Activated CD4-positive, alpha-beta memory T cell treated with anti-CD3 and anti-CD28 coated beads for 36 hours (primary cell): Measurements from ENCODE around the gene ZDHHC7. TPM values are rescaled to one million over a fixed set of nuclear protein-coding genes. Genes with fewer than 3 reads are reported as not detected.

Experiments used
- CTCF ChIA-PET: fragments of 350-600 bp; sonication (Branson Sonifier 250); formaldehyde crosslinking; loops from one replicate; lab custom pipeline; 2021; ENCODE audit warnings: antibody characterized with exemption, inconsistent platforms; lab: Charles Lee
- POLR2A ChIA-PET: fragments of 350-600 bp; sonication (Branson Sonifier 250); formaldehyde crosslinking; loops from one replicate; lab custom pipeline; 2021; ENCODE audit warnings: antibody characterized with exemption; lab: Charles Lee
- DNase-seq: peaks from one replicate; pipeline ENCODE4 v3.0.0-alpha.2; 2020
- H3K27ac Mint-ChIP-seq: one replicate; pipeline ENCODE4 v1.8.0; 2021; ENCODE audit warnings: mixed read lengths
- H3K27me3 Mint-ChIP-seq: one replicate; pipeline ENCODE4 v1.8.0; 2021; ENCODE audit warnings: mixed read lengths
- H3K36me3 Mint-ChIP-seq: one replicate; pipeline ENCODE4 v1.8.0; 2021; ENCODE audit warnings: mixed read lengths
- H3K4me1 Mint-ChIP-seq: one replicate; pipeline ENCODE4 v1.8.0; 2021; ENCODE audit warnings: low read depth, mixed read lengths
- H3K4me3 Mint-ChIP-seq: one replicate; pipeline ENCODE4 v1.8.0; 2021; ENCODE audit warnings: mild to moderate bottlenecking, mixed read lengths
- H3K9me3 Mint-ChIP-seq: one replicate; pipeline ENCODE4 v1.8.0; 2021; ENCODE audit warnings: mixed read lengths
- intact Hi-C: fragments of 100-400 bp; cut with micrococcal nuclease; formaldehyde crosslinking; loops from one replicate; pipeline ENCODE4 v1.15.1; 2023
- total RNA-seq, 2 experiments: library from RNA; stranded (reverse); gene quantifications; one replicate each; pipeline ENCODE4 v1.2.3, GENCODE V29; 2021

Gene ZDHHC7
- total RNA-seq, 2 experiments from 2014 or later: 23.5 to 25.1 TPM

DNA sequence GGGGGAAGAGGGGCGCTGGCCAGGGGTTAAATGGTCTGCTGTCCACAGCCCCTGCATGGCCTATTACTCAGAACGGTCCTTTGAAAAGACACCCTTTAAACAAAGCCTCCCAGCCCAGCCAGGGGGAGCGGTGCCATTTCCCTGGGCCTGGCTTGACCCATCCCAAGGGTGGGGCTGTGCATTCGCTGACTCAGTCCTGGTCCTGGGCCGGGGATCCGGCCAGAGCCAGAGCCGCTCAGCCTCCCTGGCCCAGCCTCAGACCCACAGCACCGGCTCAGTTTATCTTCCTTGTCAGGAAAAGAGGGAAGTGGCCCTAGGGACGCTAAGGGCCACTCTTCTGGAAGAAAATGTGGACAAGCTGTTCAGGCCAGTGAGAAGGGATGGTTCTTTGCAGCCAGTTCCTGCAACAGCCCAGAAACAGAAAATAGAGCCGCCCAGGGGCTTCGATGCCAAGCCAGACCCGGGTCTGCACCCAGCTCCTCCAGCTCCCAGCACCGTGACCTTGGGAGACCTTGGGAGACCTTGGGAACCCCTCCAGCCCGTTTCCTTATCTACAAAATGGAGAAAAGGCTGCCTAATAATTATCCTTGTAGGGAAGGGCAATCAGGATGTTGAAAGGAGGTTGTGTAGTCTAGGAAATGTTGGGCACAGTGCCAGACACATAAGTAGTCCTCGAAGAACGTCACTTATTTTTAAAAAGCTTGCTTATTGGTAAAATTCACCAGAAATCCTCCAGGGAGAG lies 82.5 kb downstream of the ZDHHC7 start:
- Mint-ChIP-seq H3K27me3 (no peaks in the 10 kb centered on the region), H3K9me3 (peaks cover 3% of the 10 kb centered on the region), H3K27ac (no peak overlapping the region), H3K4me3 (no peak overlapping the region), H3K4me1 (no peaks in the 10 kb centered on the region), H3K36me3 (no peaks in the 10 kb centered on the region)
- no peak for DNase-seq
- CTCF ChIA-PET: interaction anchor here (1.2 to 6.8 kb wide), 4 partner anchors 23 to 42 kb away, joined by 3 to 77 read pairs (median 8); no protein-coding TSS in a partner anchor
- POLR2A ChIA-PET: no interaction called here
- intact Hi-C loops: no loop called here

GRCh38 chr16:84927621-84928591 lies 83.4 kb downstream of the ZDHHC7 start:
- H3K27me3 Mint-ChIP-seq: no peaks in the 10 kb centered on the region
- DNase-seq: no peak
- POLR2A ChIA-PET: no interaction called here
- CTCF ChIA-PET: interaction anchor here (1.2 to 6.8 kb wide), 3 partner anchors 25 to 43 kb away, joined by 3 to 77 read pairs (median 12); no protein-coding TSS in a partner anchor
- no peaks in the 10 kb centered on the region for H3K36me3 Mint-ChIP-seq
- H3K27ac Mint-ChIP-seq: no peak overlapping the region
- peaks cover 3% of the 10 kb centered on the region for H3K9me3 Mint-ChIP-seq
- no peak overlapping the region for H3K4me3 Mint-ChIP-seq
- H3K4me1 Mint-ChIP-seq: no peaks in the 10 kb centered on the region
- intact Hi-C loops: no loop called here

GRCh38 chr16:84926462-84926861 lies 84.9 kb downstream of the ZDHHC7 start:
- ChIA-PET CTCF (interaction anchor here (0.7 to 6.8 kb wide), 6 partner anchors 16 to 186 kb away, joined by 3 to 77 read pairs (median 12); partner anchors contain the start of gene CIBAR2), POLR2A (no interaction called here)
- Mint-ChIP-seq H3K4me3 (no peak overlapping the region), H3K4me1 (no peaks in the 10 kb centered on the region), H3K36me3 (no peaks in the 10 kb centered on the region), H3K27ac (no peak overlapping the region), H3K9me3 (peaks cover 3% of the 10 kb centered on the region), H3K27me3 (no peaks in the 10 kb centered on the region)
- DNase-seq: no peak
- intact Hi-C loops: no loop called here

DNA sequence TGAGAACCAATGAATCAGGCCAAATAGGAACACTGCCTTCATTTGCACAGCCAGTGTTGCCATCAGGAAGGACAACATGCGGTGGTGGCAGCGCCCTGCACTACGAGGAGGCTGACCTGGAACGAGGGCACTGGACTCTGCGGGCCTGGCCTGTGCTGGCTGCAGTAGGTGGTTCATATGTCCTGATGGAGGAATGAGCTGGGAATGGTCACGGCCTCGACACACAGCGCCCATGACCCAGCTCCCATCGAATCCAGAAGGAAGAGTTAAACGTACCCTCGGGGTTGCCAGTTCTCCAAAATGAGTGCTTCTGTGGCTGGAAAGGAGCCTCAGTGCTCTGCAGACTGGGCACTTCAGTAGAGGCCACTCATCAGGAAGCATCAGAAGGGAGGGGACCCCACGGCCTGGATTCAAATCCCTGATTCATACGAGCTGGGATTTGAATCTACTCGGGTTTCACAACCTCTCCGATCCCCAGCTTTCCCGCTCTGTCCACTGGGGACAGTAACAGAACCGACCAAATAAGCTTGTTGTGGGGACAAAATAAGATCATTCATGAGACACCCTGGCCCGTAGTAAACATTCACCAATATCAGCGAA lies 85.5 kb downstream of the ZDHHC7 start:
- Mint-ChIP-seq H3K36me3 (no peaks in the 10 kb centered on the region), H3K4me3 (no peak overlapping the region), H3K27me3 (no peaks in the 10 kb centered on the region), H3K9me3 (peaks cover under 1% of the 10 kb centered on the region), H3K27ac (no peak overlapping the region), H3K4me1 (no peaks in the 10 kb centered on the region)
- CTCF ChIA-PET: interaction anchor here (0.7 to 6.8 kb wide), 8 partner anchors 8 to 187 kb away, joined by 3 to 77 read pairs (median 6); partner anchors contain the start of gene CIBAR2
- POLR2A ChIA-PET: no interaction called here
- intact Hi-C loops: loop anchor here (1.0 kb wide), 2 partner anchors 26 to 44 kb away; no protein-coding TSS in a partner anchor
- no peak for DNase-seq

DNA sequence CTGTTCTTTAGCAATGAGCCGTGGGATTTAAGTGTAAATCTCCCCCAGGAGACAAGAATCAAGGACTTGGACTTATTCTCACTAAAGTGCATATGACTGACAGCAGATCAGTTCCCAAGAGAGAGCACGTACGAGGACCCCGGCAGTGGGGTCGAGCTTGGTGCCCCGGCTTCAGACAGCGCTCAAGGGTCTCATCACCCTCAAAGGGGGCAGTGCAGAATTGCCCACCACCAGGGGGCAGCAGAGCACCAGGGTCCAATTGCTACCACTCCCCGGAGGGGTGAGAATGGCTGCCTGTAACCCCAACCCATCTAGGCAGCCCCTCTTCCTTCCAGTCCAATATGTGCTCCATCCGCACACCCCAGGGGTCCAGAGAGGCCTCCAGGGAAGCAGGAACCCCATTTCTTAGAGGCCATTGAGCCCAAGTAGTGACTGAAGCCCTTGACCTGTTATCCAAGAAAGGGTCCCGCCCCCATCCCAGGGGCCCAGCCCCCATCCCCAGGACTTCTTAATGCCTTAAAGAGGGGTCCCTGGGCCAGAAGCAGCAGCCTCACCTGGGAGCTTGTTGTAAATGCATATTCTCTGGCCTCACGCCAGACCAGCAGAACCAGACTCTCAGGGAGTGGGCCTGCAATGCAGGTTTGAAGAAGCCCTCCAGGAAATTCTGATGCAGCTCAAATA lies 86.1 kb downstream of the ZDHHC7 start:
- intact Hi-C loops: loop anchor here (1.0 kb wide), 2 partner anchors 27 to 45 kb away; no protein-coding TSS in a partner anchor
- Mint-ChIP-seq H3K27ac (no peak overlapping the region), H3K27me3 (peaks cover 3% of the 10 kb centered on the region)

GRCh38 chr16:84924331-84925091 lies 86.8 kb downstream of the ZDHHC7 start:
- ChIA-PET POLR2A (no interaction called here), CTCF (interaction anchor here (1.1 to 6.8 kb wide), 6 partner anchors 9 to 168 kb away, joined by 3 to 77 read pairs (median 12); no protein-coding TSS in a partner anchor)
- Mint-ChIP-seq H3K9me3 (no peaks in the 10 kb centered on the region), H3K27me3 (peaks cover 3% of the 10 kb centered on the region), H3K27ac (no peak overlapping the region), H3K36me3 (no peaks in the 10 kb centered on the region), H3K4me1 (no peaks in the 10 kb centered on the region), H3K4me3 (no peak overlapping the region)
- DNase-seq: no peak
- intact Hi-C loops: loop anchor here (1.0 kb wide), 2 partner anchors 28 to 46 kb away; no protein-coding TSS in a partner anchor

More for the DNA sequence above, 86.1 kb downstream of the ZDHHC7 start:
- ChIA-PET CTCF (interaction anchor here (1.1 to 6.8 kb wide), 7 partner anchors 9 to 171 kb away, joined by 3 to 77 read pairs (median 10); no protein-coding TSS in a partner anchor), POLR2A (no interaction called here)
- Mint-ChIP-seq H3K36me3 (no peaks in the 10 kb centered on the region), H3K4me1 (no peaks in the 10 kb centered on the region), H3K9me3 (no peaks in the 10 kb centered on the region), H3K4me3 (no peak overlapping the region)
- peak; percentile 78 for DNase-seq

Other genes starting within 250 kb of the ZDHHC7 start
- under 1 TPM; 0.19 to 0.41 TPM for gene CRISPLD2, start 191.6 kb downstream of the ZDHHC7 start, total RNA-seq
- gene KIAA0513, start 16.3 kb upstream of the ZDHHC7 start, total RNA-seq: 10 to 100 TPM; 15.7 to 15.9 TPM
- gene CIBAR2, start 100.9 kb upstream of the ZDHHC7 start, total RNA-seq: not detected